HFFc6 (cell line): ENCODE data around the gene PEDS1. TPM values are rescaled to one million over a fixed set of nuclear protein-coding genes. Genes with fewer than 3 reads are reported as not detected.

Source experiments
- DNase-seq: peaks from one replicate; pipeline ENCODE4 v3.0.0-alpha.2; 2018
- H3K27ac Mint-ChIP-seq: 2 replicates; pipeline ENCODE4 v1.8.0; 2020; ENCODE audit warnings: mild to moderate bottlenecking, mixed read lengths
- H3K27me3 Mint-ChIP-seq: 2 replicates; pipeline ENCODE4 v1.8.0; 2021; ENCODE audit warnings: mild to moderate bottlenecking, moderate library complexity, mixed read lengths; ENCODE audit not compliant: insufficient read depth
- H3K36me3 Mint-ChIP-seq: 2 replicates; pipeline ENCODE4 v1.8.0; 2021; ENCODE audit warnings: low read depth, mixed read lengths
- H3K4me1 Mint-ChIP-seq: 2 replicates; pipeline ENCODE4 v1.8.0; 2020; ENCODE audit warnings: low read depth, mixed read lengths
- H3K4me3 Mint-ChIP-seq: 2 replicates; pipeline ENCODE4 v1.8.0; 2020; ENCODE audit warnings: mild to moderate bottlenecking, moderate library complexity, mixed read lengths
- H3K9me3 Mint-ChIP-seq: 2 replicates; pipeline ENCODE4 v1.8.0; 2020; ENCODE audit warnings: mild to moderate bottlenecking, mixed read lengths
- total RNA-seq, 6 experiments: library from RNA; stranded (reverse); fragmentation: NEBNext Ultra II Directional; extraction: Animal tissue kit (Norgen Biotek cat#: 25700); gene quantifications; 2 replicates in 1 of 6; 3 replicates in 5 of 6; pipeline ENCODE4 v1.2.3, GENCODE V29; 2021
- TF ChIP-seq, protein P1 (sequence below): fragments of 200-600 bp; sonication (generic); IDR thresholded peaks from 2 replicates; pipeline ENCODE4 v1.5.0; 2021; ENCODE audit warnings: antibody characterized with exemption, mild to moderate bottlenecking

The PEDS1 gene
- total RNA-seq, 6 experiments from 2014 or later: 25.8 to 29.8 (median 27.8) TPM

DNA sequence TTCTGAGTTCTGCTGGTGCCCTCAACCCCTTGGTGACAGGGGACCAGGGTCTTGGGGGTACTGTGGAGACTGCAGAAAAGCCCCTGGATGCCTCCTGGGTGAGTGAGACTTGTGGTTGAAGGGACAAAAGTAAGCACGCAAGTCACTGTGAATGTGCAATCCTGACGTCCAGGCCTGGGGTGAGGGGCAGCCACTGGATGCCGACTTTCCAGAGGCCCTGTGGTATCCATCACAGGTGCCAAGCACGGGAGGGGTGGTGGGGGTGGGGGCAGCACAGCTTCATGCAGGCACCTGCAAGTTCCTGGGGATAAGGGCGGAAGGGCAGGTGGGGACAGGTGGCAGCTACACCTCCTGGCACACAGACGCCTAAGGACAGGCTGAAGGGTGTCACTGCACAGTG, 20.5 kb downstream of the PEDS1 start:
- Mint-ChIP-seq H3K4me1 (peaks cover 45% of the 10 kb centered on the region), H3K4me3 (no peak overlapping the region), H3K27ac (no peak overlapping the region), H3K36me3 (peaks cover 30% of the 10 kb centered on the region), H3K27me3 (peaks cover 3% of the 10 kb centered on the region; the same call in 1 of the 2 replicates), H3K9me3 (no peaks in the 10 kb centered on the region)
- TF ChIP-seq, protein P1, sequence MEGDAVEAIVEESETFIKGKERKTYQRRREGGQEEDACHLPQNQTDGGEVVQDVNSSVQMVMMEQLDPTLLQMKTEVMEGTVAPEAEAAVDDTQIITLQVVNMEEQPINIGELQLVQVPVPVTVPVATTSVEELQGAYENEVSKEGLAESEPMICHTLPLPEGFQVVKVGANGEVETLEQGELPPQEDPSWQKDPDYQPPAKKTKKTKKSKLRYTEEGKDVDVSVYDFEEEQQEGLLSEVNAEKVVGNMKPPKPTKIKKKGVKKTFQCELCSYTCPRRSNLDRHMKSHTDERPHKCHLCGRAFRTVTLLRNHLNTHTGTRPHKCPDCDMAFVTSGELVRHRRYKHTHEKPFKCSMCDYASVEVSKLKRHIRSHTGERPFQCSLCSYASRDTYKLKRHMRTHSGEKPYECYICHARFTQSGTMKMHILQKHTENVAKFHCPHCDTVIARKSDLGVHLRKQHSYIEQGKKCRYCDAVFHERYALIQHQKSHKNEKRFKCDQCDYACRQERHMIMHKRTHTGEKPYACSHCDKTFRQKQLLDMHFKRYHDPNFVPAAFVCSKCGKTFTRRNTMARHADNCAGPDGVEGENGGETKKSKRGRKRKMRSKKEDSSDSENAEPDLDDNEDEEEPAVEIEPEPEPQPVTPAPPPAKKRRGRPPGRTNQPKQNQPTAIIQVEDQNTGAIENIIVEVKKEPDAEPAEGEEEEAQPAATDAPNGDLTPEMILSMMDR: no peak
- DNase-seq: no peak

DNA sequence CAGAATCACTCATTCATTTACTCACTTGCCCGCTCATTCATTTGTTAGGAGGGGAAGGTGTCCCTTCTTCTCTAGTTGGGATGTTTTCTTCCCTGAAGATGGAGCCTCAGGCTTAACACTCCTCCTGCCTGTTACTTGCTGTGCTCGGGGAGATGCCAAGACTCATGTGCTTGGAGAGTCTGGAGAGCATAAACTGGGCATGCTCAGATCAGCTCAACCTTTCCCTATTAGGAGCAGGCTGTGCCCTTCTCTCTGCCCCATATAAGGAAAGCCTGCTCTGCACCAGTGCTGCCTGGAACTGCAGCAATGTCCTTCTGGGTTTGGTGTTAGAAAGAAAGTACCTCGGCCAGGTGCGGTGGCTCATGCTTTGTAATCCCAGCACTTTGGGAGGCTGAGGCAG, 22.5 kb downstream of the PEDS1 start:
- Mint-ChIP-seq H3K27me3 (peaks cover 6% of the 10 kb centered on the region), H3K4me1 (peaks cover 31% of the 10 kb centered on the region), H3K4me3 (peak overlapping the region; percentile 53; the same call in 1 of the 2 replicates), H3K27ac (peak overlapping the region; percentile 73), H3K9me3 (no peaks in the 10 kb centered on the region), H3K36me3 (peaks cover 37% of the 10 kb centered on the region)
- DNase-seq: peak; percentile 53
- TF ChIP-seq, protein P1: no peak

DNA sequence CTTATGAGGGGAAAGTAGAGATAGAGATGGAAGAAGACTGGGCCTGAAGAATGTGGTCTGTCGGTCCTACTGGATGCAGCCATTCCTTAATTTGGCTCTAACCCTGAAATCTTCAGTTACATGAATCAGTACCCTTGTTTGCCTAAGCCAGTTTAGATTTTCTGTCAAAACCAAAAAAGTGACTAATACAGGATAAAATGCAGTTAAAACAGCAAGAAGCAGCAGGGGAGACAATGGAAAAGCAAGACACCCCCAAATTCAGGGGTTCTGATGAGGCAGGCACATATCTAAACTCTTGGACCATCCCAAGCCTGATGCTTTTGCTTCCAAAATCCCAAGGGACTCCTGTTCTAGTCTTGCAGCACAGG, 23.2 kb downstream of the PEDS1 start:
- Mint-ChIP-seq H3K27me3 (peaks cover 6% of the 10 kb centered on the region), H3K9me3 (no peaks in the 10 kb centered on the region), H3K27ac (peak overlapping the region; percentile 73), H3K4me3 (peak overlapping the region; percentile 53), H3K36me3 (peaks cover 38% of the 10 kb centered on the region), H3K4me1 (peaks cover 31% of the 10 kb centered on the region)
- TF ChIP-seq, protein P1: no peak
- DNase-seq: peak; percentile 50

DNA sequence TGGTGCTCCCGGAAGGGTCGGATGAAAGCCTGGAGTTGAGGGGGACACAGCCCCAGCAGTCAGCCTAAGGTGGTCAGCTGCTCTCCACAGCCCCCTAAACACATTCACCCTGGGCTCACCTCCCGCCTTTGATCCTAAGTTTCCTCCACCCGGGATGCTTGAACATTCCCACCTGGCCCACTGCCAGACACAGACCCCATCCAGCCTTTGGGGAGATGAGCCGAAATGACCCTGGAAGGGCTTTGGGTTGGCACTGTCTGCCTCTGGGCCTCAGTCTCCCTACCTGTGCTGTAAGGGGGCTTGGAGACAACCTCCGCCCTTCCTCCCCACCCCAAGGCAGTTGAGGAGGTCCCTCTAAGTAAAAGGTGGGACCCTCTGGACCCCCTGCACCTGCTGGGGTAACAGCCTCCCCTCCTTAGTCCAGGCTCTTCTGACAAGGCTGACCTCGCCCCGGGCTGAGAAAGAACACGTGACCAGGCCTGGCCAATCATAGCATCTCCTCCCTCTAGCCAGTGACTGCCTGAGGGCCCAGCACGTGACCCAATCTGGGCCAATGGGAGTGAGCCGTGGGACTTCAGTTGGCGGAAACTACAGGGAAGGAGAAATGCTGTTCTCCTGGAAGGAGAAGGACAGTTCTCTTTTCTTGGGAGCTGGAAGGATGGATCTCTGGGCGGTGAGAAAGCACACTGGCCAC, 23.7 kb downstream of the PEDS1 start:
- Mint-ChIP-seq H3K4me1 (peaks cover 31% of the 10 kb centered on the region), H3K27ac (peak overlapping the region; percentile 73), H3K9me3 (no peaks in the 10 kb centered on the region), H3K36me3 (peaks cover 44% of the 10 kb centered on the region), H3K27me3 (peaks cover 6% of the 10 kb centered on the region), H3K4me3 (peak overlapping the region; percentile 53)
- DNase-seq: peak; percentile 20
- TF ChIP-seq, protein P1: no peak

DNA sequence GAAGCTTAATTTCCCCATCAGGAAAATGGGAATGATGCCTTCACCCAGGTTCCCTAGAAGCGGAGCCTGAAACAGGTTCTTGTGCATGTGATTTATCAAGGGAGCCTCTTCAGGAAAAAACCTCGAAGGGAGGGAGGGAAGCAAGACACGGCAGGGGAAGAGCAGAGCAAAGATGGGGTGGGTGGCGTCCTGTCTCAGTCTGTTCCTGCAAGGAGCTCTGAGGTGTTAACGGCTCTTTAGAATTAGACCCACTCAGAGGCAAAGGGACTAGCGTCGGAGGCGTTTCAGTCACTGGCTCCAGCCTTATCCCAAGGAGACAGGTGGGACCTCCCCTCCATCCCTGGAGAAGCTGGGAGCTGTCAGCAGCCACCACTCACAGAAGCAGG, 25.0 kb downstream of the PEDS1 start:
- TF ChIP-seq, protein P1: no peak
- no peak for DNase-seq
- H3K27me3 Mint-ChIP-seq: peaks cover 9% of the 10 kb centered on the region
- H3K9me3 Mint-ChIP-seq: peaks cover 2% of the 10 kb centered on the region; the same call in 1 of the 2 replicates
- H3K4me3 Mint-ChIP-seq: no peak overlapping the region
- H3K27ac Mint-ChIP-seq: no peak overlapping the region
- peaks cover 57% of the 10 kb centered on the region for H3K36me3 Mint-ChIP-seq
- peaks cover 34% of the 10 kb centered on the region for H3K4me1 Mint-ChIP-seq
